Measurements from ENCODE around the gene HNRNPD.
"Not testable (repeated sequence)": the region's sequence is repeated elsewhere in the genome, so short reads cannot be mapped to it uniquely, and the experiment has no call there.

The HNRNPD gene

GRCh38 chr4:82373816-82374625, at the start of gene HNRNPD:
HNRNPD (minus strand) TSS chr4:82373991; CDS start chr4:82373678, 313 bp downstream.
- no peak for TF ChIP-seq CTCF (IDR thresholded peaks at IDR 0.05)
- H3K4me3 ChIP-seq: peak within 1 kb of the TSS; percentile 100
- peak within 1 kb of the TSS; percentile 98 to 100 for H3K27ac ChIP-seq
- DNase-seq (ENCODE audit: low spot score): peak; percentile 99

GRCh38 chr4:82422616-82423015, 48.8 kb upstream of the HNRNPD start:
- TF ChIP-seq CTCF (IDR thresholded peaks at IDR 0.05): no peak
- no peak overlapping the region for H3K4me3 ChIP-seq
- no peak overlapping the region for H3K27ac ChIP-seq
- DNase-seq (ENCODE audit: low spot score): no peak

GRCh38 chr4:82421796-82422560, 48.2 kb upstream of the HNRNPD start:
- no peak for DNase-seq (ENCODE audit: low spot score)
- no peak overlapping the region for H3K27ac ChIP-seq
- no peak for TF ChIP-seq CTCF (IDR thresholded peaks at IDR 0.05)
- H3K4me3 ChIP-seq: no peak overlapping the region

- Histone ChIP-seq H3K27ac (no peak overlapping the region), H3K4me3 (no peak overlapping the region)
- no peak for TF ChIP-seq CTCF (IDR thresholded peaks at IDR 0.05)
- no peak for DNase-seq (ENCODE audit: low spot score)
Observed at GRCh38 chr4:82419451-82419850, 45.7 kb upstream of the HNRNPD start.

GRCh38 chr4:82415922-82416365, 42.2 kb upstream of the HNRNPD start:
- H3K4me3 ChIP-seq: no peak overlapping the region
- no peak for TF ChIP-seq CTCF (IDR thresholded peaks at IDR 0.05)
- no peak for DNase-seq (ENCODE audit: low spot score)
- H3K27ac ChIP-seq: no peak overlapping the region

- DNase-seq (ENCODE audit: low spot score); H3K4me3 ChIP-seq; H3K27ac ChIP-seq: not testable (repeated sequence)
Observed at GRCh38 chr4:82415061-82415460, 41.3 kb upstream of the HNRNPD start.

GRCh38 chr4:82403725-82404124, 29.9 kb upstream of the HNRNPD start:
- DNase-seq (ENCODE audit: low spot score): no peak
- Histone ChIP-seq H3K4me3 (no peak overlapping the region), H3K27ac (no peak overlapping the region)
- TF ChIP-seq CTCF (IDR thresholded peaks at IDR 0.05): no peak
